K562 treated with DMSO at 1 percent for 12 hours (cell line): ENCODE results near the gene GTPBP2. TPM values are rescaled to one million over a fixed set of nuclear protein-coding genes. Genes with fewer than 3 reads are reported as not detected.

ENCODE experiments used
- total RNA-seq: library from RNA; unstranded; fragments of 300-600 nt; gene quantifications from 2 replicates; pipeline ENCODE4 v1.2.3, GENCODE V29; 2022; ENCODE audit not compliant: insufficient read depth

Gene GTPBP2, protein sequence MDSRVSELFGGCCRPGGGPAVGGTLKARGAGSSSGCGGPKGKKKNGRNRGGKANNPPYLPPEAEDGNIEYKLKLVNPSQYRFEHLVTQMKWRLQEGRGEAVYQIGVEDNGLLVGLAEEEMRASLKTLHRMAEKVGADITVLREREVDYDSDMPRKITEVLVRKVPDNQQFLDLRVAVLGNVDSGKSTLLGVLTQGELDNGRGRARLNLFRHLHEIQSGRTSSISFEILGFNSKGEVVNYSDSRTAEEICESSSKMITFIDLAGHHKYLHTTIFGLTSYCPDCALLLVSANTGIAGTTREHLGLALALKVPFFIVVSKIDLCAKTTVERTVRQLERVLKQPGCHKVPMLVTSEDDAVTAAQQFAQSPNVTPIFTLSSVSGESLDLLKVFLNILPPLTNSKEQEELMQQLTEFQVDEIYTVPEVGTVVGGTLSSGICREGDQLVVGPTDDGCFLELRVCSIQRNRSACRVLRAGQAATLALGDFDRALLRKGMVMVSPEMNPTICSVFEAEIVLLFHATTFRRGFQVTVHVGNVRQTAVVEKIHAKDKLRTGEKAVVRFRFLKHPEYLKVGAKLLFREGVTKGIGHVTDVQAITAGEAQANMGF
- 178 and 275 TPM in 2 replicates for total RNA-seq

DNA sequence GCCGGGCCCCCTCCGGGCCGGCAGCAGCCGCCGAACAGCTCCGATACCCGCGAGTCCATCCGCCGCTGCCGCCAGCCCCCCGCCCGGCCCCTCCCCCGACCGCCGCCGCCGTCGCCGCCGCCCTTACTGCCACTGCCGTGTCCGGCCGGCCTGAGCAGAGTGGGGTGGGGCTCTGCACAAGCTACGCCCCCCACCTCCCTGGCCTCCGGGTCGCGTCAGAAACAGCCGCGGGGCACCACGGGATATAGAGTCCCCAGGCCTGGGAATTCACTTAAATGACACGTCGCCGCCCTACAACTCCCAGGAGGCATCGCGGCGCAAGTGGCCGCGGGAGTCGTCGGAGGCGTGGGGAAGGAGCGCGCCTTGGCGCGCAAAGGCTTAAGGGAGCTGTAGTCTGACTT is at the start of gene GTPBP2:
Gene GTPBP2 (minus strand): TSS at position 161 of the 401 bp plus-strand sequence. CDS start 102 bp downstream, at position 59.

DNA sequence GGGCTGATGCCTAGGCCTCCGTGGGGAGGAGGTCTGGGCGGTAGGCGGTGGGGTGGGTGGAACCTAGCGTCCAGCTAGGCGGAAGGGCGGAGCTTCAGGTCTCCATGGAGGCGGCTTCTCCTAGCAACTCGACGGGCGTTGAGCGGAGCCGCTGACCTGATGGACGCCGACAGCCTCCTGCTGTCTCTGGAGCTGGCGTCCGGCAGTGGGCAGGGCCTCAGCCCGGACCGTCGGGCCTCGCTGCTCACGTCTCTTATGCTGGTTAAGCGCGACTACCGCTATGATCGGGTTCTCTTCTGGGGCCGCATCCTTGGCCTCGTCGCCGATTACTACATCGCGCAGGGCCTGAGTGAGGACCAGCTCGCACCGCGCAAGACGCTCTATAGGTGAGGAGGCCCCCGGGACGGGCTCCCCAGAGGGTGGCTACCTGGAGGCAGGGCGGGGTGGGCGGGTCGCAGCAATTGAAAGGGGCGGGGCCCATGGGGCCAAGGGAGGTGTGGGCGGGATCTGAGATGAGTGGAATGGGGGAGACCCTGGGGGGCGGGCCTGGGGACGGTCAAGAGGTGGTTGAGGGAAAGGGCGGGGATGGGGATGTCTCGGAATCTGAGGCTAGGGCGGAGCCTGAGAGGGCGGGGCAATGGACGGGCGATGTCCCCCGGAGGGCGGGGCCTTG is 16.0 kb upstream of the GTPBP2 start, which contains the start of gene RSPH9:
Gene RSPH9 (plus strand): TSS at position 97 of the 673 bp plus-strand sequence. CDS start 63 bp downstream, at position 160.

DNA sequence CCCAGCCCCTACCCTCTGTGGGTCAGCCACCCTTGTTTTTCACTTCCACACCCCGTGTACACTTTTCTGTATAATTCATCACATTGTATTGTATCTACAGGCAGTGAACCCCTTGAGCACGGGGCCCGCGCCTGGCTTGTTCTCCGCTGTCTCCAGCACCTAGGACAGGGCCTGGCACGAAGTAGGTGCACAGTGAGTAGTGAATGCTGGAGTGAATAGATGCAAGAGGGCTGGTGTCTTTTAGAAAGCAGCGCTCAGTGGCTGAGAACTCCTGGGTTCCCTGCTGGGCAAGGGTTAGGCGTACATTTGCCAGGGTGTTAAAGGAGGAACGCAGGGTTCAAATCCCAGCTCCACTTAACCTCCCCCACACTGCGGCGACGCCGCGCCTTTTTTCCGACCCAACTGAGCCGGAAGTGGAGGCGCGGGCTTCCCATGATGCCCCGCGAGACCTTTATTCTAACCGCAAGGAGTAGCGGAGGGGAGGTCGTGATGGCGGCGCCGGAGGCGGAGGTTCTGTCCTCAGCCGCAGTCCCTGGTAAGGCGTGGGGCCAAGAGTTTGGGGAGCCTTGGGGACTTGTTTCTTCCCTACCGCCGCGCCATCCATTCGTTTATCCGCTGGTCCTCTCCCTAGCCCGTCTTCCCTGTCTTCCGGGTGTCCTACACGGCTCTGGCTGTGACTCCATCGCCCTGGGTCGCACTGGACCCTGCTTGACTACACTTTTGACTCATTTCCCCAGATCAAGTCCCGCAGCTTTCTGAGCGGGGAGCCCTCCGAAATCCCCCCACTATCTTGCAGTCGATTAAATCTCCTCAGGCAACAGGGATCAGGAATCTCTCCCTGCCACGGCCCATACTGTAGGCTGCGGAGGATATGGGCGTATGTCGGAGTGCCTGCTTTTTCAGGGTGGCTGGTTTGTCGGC is 6.6 kb upstream of the GTPBP2 start, which contains the start of gene MAD2L1BP:
Gene MAD2L1BP (plus strand): TSS at position 454 of the 921 bp plus-strand sequence. CDS start 36 bp downstream, at position 490.

DNA sequence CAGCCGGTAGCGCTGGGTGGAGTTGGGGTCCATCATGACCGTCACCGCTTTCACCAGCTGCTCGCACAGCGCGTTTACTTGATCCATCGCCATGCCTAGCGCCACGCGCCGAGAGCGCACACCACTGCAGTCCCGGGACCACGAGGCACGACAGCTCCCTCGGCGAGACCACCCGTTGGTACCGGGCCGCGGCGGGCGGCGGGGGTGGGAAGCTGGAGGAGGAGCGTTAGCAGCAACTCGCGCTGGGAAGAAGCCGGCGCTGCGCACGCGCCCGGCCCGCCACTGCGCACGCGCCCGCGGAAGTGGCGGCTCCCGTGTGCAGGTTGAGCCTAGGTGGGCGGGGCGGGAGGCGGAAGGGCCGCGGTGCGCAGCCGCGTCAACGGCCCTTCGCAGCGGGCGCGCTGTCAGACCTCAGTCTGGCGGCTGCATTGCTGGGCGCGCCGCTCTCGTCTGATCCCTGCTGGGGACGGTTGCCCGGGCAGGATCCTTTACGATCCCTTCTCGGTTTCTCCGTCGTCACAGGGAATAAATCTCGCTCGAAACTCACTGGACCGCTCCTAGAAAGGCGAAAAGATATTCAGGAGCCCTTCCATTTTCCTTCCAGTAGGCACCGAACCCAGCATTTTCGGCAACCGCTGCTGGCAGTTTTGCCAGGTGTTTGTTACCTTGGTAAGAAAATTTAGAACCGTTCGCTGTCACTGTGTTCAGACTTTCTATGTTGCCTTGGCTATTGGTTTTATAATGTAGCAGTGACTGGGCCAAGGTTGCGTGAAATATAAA is 53.1 kb downstream of the GTPBP2 start, which contains the start of the genes POLH and XPO5:
Gene POLH (plus strand): TSS at position 414 of the 780 bp plus-strand sequence. CDS start 6,135 bp downstream, outside the sequence.
Gene XPO5 (minus strand): TSS at position 267 of the 780 bp plus-strand sequence. CDS start 174 bp downstream, at position 93.

Other genes starting within 250 kb of the GTPBP2 start
- gene ABCC10, start 201.7 kb downstream of the GTPBP2 start, total RNA-seq = 12.4 and 39.0 TPM in 2 replicates
- gene DLK2, start 173.7 kb downstream of the GTPBP2 start, total RNA-seq = 1.0 TPM in 2 replicates
- 32.2 and 46.2 TPM in 2 replicates for gene TJAP1, start 151.7 kb downstream of the GTPBP2 start, total RNA-seq
- 0.30 and 0.40 TPM in 2 replicates for gene LRRC73, start 118.9 kb downstream of the GTPBP2 start, total RNA-seq
- gene YIPF3, start 112.3 kb downstream of the GTPBP2 start, total RNA-seq = 117 and 134 TPM in 2 replicates
- 40.3 and 70.5 TPM in 2 replicates for gene POLR1C, start 112.2 kb downstream of the GTPBP2 start, total RNA-seq
- 26.6 and 76.6 TPM in 2 replicates for gene XPO5, start 53.2 kb downstream of the GTPBP2 start, total RNA-seq
- 13.2 and 40.2 TPM in 2 replicates for gene POLH, start 53.1 kb downstream of the GTPBP2 start, total RNA-seq
- gene MAD2L1BP, start 6.6 kb upstream of the GTPBP2 start, total RNA-seq = 70.4 and 73.4 TPM in 2 replicates
- gene RSPH9, start 15.8 kb upstream of the GTPBP2 start, total RNA-seq = 0.51 and 0.81 TPM in 2 replicates
- 116 and 159 TPM in 2 replicates for gene MRPS18A, start 58.5 kb upstream of the GTPBP2 start, total RNA-seq
- gene VEGFA, start 140.9 kb upstream of the GTPBP2 start, total RNA-seq = 71.2 and 196 TPM in 2 replicates